NT2/D1 (cell line): ENCODE measurements around the gene HLA-DOA.

ENCODE experiments used
- SUZ12 ChIP-seq: IDR thresholded peaks from 2 replicates; pipeline ENCODE4 v1.6.1; 2011; ENCODE audit not compliant: insufficient read length, insufficient read depth; ENCODE audit errors: extremely low read depth
- ZNF274 ChIP-seq: IDR thresholded peaks from 2 replicates; pipeline ENCODE4 v1.6.1; 2011; ENCODE audit warnings: mild to moderate bottlenecking, low read depth, low read length

- TF ChIP-seq SUZ12 (no peak), ZNF274 (no peak)
Measured at GRCh38 chr6:32971242-32971580, 38.2 kb downstream of the HLA-DOA start.
